Measurements from ENCODE around the gene ABCA4. TPM values are rescaled to one million over a fixed set of nuclear protein-coding genes. Genes with fewer than 3 reads are reported as not detected.
A peak's percentile ranks its signal among the peaks of the same experiment; 100 is the strongest.

ABCA4 gene
- total RNA-seq, 4 donors from 2014 or later = 0.18 to 0.57 TPM; not detected in 2

DNA sequence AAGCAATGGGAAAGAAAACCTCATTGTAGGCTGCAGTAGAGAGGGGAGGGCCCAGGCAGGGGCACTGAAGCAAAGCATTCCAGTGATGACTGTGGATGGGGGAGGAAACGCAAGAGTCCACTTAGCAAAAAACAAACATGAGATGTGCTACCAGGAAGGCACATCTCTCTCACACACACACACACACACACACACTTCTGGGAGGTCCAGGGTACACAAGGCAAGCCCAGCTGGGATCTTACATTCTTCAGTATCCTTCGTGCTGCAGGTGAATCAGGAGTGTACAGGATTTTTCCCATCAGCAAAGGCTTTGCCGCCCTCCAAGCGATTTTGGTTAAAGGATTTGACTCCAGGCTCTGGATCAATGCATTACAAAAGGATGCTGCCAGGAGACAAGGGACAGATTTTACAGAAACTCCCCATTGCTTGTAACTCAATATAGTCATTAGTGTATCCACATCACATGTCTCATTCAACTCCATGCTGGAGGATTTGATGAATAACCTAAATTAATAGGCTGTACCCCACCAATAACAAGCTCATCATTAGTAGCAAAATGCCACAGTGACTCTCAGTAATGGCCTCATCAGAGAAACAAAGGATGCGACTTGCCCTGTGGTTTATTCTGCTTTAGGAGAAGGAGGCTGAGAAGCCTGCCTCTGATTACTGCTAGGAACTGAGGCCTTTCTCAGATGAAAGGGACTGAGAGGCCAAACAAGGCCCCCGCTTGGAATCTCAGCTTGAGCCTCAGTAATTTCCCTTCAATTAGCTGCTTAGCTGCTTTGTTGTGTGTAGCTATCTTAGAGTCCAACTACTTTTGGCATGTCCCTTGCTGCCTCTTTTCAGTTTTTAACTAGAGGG lies 41.6 kb downstream of the ABCA4 start:
- TF ChIP-seq, protein P1, sequence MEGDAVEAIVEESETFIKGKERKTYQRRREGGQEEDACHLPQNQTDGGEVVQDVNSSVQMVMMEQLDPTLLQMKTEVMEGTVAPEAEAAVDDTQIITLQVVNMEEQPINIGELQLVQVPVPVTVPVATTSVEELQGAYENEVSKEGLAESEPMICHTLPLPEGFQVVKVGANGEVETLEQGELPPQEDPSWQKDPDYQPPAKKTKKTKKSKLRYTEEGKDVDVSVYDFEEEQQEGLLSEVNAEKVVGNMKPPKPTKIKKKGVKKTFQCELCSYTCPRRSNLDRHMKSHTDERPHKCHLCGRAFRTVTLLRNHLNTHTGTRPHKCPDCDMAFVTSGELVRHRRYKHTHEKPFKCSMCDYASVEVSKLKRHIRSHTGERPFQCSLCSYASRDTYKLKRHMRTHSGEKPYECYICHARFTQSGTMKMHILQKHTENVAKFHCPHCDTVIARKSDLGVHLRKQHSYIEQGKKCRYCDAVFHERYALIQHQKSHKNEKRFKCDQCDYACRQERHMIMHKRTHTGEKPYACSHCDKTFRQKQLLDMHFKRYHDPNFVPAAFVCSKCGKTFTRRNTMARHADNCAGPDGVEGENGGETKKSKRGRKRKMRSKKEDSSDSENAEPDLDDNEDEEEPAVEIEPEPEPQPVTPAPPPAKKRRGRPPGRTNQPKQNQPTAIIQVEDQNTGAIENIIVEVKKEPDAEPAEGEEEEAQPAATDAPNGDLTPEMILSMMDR (IDR thresholded peaks at IDR 0.05) = no peak
- TF ChIP-seq POLR2A (IDR thresholded peaks at IDR 0.05) = no peak
- Histone ChIP-seq H3K27me3 (no peaks in the 10 kb centered on the region), H3K27ac (no peak overlapping the region), H3K36me3 (no peaks in the 10 kb centered on the region), H3K4me3 (no peak overlapping the region), H3K9me3 (no peaks in the 10 kb centered on the region), H3K4me1 (peaks cover 0 to 11% (median 0%) of the 10 kb centered on the region in 3 donors)
- DNase-seq = no peak
- intact Hi-C loops (cut with DNase I) = no loop called here
- WGBS, 2 donors = 82 to 93% methylated on average over 6 of the region's 6 CpGs

DNA sequence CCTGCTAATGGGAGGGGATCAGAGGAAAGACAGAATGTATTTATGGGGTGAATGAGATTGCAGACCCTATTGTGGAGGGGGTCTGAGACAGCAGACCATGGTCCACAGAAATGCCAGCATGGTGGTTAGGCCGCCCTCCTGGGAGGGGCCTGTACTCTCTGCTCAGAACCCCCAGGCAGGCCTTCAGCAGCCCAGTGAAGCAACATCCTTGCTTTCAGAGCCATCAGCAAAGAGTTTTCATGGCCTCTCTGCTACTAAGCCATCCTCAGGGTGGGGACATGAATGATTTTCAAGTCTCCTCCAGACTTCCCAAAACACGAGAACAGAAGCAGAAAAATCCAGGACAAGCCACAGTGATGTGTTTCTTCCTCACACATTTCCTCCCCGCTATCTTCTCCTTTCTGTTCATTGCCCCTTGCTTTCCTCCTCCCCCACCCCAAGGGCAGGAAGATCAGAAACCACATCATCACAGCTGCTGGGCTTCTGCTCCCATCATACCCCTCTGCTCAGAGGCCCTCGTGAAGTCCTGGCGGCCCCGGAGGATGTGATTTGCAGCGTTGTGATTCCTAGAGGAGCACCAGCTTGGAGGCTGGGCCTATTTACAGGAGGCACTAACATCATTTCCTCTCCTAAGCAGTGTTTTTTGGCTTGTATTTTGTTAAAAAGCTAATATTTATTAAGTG lies 48.0 kb downstream of the ABCA4 start:
- Histone ChIP-seq H3K36me3 (no peaks in the 10 kb centered on the region), H3K27me3 (no peaks in the 10 kb centered on the region), H3K27ac (peak overlapping the region in 2 of 4 donors; percentile 0 to 46), H3K4me3 (no peak overlapping the region), H3K4me1 (peaks cover 0 to 48% (median 18%) of the 10 kb centered on the region in 3 donors), H3K9me3 (no peaks in the 10 kb centered on the region)
- WGBS, 2 donors = 57 to 63% methylated on average over 6 to 7 of the region's 7 CpGs
- no peak for DNase-seq
- no peak for TF ChIP-seq POLR2A (IDR thresholded peaks at IDR 0.05)
- TF ChIP-seq, protein P1 (IDR thresholded peaks at IDR 0.05) = no peak
- intact Hi-C loops (cut with DNase I) = no loop called here

DNA sequence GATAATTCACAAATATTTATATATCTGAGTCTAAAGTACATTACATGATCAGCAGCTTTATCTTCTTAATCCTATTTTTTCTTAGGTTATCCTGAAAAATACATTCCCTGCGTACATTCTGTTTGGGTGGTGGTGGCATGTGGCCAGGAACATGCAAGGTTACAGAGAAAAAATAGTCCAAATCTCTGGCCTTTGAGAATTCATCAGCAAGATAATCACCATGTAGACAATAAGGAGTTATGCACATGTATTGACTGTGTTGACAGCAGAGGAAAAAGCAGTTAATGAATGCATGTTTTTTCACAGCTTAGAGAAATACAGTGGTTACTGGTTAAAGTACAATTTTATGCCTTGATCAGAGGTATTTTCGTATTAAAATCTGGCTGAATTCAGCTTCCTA lies 49.0 kb downstream of the ABCA4 start:
- Histone ChIP-seq H3K36me3 (no peaks in the 10 kb centered on the region), H3K9me3 (no peaks in the 10 kb centered on the region), H3K27ac (peak overlapping the region in 1 of 4 donors; percentile 29), H3K4me1 (peaks cover 0 to 48% (median 20%) of the 10 kb centered on the region in 3 donors), H3K27me3 (no peaks in the 10 kb centered on the region), H3K4me3 (no peak overlapping the region)
- 62 to 90% methylated on average over 2 of the region's 2 CpGs for WGBS, 2 donors
- intact Hi-C loops (cut with DNase I) = no loop called here
- DNase-seq = no peak
- TF ChIP-seq, protein P1 (IDR thresholded peaks at IDR 0.05) = no peak
- TF ChIP-seq POLR2A (IDR thresholded peaks at IDR 0.05) = no peak

DNA sequence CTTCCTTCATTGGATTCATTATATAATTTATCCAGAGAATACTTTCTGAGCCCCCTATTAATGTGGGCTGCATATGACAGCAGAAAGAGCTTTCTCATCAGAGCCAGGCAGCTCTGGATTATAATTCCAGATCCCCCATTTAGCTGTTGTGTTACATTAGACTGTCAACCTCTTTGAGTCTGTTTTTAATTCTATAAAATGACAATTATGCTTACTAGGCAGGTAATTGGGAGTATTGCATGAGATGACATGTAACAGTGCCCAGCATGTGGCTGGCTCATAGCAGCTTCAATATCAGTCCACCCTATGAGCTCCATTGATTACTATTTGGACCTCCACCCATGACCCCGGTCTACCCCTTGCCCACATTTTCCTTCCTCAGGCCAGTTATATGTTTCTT lies 49.6 kb downstream of the ABCA4 start:
- no peak for DNase-seq
- 40 to 67% methylated on average over 1 of the region's 1 CpG for WGBS, 2 donors
- Histone ChIP-seq H3K9me3 (no peaks in the 10 kb centered on the region), H3K27me3 (no peaks in the 10 kb centered on the region), H3K27ac (peak overlapping the region in 1 of 4 donors; percentile 29), H3K4me3 (no peak overlapping the region), H3K36me3 (no peaks in the 10 kb centered on the region), H3K4me1 (peaks cover 0 to 48% (median 20%) of the 10 kb centered on the region in 3 donors)
- TF ChIP-seq, protein P1 (IDR thresholded peaks at IDR 0.05) = no peak
- TF ChIP-seq POLR2A (IDR thresholded peaks at IDR 0.05) = no peak
- intact Hi-C loops (cut with DNase I) = no loop called here

DNA sequence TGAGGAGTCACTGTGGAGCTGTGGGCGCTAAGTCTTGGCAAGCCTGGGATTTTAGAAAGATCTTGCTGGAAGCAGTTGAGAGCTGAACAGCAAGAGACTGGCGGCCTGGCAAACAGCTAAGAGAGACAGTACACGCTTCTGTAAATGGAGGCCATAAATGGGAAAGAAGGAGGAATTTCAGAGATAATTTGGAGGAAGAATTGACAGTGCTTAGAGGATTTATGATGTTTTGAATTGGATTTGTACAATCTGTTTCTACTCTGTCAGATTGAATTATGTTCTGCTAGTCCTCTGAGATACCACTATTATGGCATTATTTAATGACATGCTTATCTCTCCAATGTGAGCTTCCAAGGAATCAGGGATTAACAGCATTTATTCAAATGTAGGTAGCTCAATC lies 50.1 kb downstream of the ABCA4 start:
- TF ChIP-seq, protein P1 (IDR thresholded peaks at IDR 0.05) = no peak
- TF ChIP-seq POLR2A (IDR thresholded peaks at IDR 0.05) = no peak
- peak overlapping the region in 3 of 4 donors; percentile 39 to 76 (median 73) for H3K27ac ChIP-seq
- H3K36me3 ChIP-seq = no peaks in the 10 kb centered on the region
- no peak overlapping the region for H3K4me3 ChIP-seq
- H3K4me1 ChIP-seq = peaks cover 0 to 48% (median 20%) of the 10 kb centered on the region in 3 donors
- no peak for DNase-seq
- intact Hi-C loops (cut with DNase I) = no loop called here
- no peaks in the 10 kb centered on the region for H3K27me3 ChIP-seq
- WGBS, 2 donors = 70 to 76% methylated on average over 3 of the region's 3 CpGs
- no peaks in the 10 kb centered on the region for H3K9me3 ChIP-seq
